GDM1 (cell line): Measurements from ENCODE around the gene SLC9A9.

Experiments used
- DNase-seq: peaks from one replicate; lab custom pipeline; 2025; lab: John Stamatoyannopoulos, UW

Gene SLC9A9

DNA sequence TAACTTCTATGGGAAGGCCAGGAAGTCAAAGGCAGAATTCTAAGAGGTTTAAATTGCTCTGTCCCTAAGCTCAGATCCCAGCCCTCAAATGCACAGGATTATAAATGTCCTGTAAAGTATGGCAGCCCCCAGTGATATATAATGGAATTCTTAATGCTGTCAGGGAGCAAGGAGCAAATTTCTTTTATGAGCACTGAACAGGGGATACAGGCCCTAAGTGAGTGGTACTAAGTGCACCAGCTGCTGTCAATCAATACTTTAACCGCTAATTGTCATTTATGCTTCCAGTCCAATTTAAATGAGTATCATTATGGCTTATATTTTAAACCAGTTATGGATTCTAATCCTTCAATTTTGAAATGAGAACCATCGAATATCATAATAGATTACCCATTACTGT is 4.7 kb downstream of the SLC9A9 start:
- no peak for DNase-seq

- DNase-seq, result no peak
Observed at GRCh38 chr3:143840636-143841035, 7.6 kb downstream of the SLC9A9 start.

DNA sequence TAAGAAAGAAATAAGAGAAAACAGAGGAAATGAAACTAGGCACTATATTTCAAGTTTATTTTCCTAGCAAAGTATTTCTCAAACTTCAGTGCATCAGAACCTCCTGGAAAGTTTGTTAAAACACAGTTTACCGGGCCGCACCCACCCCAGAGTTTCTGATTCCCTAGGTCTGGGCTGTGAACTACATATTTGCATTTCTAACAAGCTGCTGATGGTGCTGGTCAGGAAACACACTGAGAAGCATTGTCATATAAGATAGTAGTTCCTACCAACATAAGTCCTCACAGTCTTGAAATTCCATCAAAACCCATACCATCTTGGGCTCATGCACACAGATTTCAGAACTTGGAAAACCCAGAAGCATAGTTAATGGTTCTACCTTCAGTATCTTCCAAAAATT is 8.3 kb downstream of the SLC9A9 start:
- DNase-seq, result no peak

GRCh38 chr3:143837076-143837475 is 11.2 kb downstream of the SLC9A9 start:
- DNase-seq, result no peak

DNA sequence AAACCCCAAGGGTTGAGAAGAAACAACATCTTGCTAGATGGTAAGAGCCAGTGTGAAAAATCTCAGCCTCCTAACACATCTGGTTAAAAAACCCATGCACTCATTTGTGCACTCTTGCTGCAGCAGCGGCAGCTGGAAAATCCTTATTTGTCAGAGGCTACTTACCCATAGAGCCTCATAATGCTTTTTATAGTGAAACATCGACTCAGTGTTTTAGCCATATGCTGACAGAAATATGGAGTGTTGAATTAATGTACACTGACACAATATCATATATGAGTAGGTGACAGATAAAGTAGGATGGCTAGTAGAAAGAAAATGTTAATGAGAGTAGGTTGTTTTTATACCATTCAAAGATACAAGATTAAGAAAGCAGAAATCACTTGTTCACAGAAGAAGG is 13.0 kb downstream of the SLC9A9 start:
- DNase-seq, result no peak

GRCh38 chr3:143832433-143832832 is 15.8 kb downstream of the SLC9A9 start:
- no peak for DNase-seq

- DNase-seq, result no peak
Observed at GRCh38 chr3:143831994-143832393, 16.3 kb downstream of the SLC9A9 start.

- no peak for DNase-seq
Observed at GRCh38 chr3:143831208-143831607, 17.1 kb downstream of the SLC9A9 start.

- no peak for DNase-seq
Observed at GRCh38 chr3:143830786-143831185, 17.5 kb downstream of the SLC9A9 start.

DNA sequence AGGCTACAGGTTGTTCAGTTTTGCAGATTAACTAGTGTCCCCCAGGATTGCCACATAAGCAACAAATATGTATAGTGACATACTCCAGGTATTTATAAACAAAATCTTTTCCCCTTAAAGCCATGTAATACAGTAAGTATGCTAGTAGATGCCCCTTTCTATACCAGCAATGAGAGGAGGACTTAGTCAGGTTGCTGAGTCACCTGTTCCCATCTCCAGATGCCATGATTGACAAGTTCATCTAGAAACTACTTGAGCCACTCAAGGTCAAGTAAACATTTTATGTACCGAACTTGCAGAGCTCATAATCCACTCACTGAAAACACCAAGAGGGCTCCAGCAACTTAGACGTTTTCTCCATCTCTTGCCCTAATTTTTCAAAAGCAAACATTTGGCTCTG is 18.2 kb downstream of the SLC9A9 start:
- DNase-seq, result no peak

DNA sequence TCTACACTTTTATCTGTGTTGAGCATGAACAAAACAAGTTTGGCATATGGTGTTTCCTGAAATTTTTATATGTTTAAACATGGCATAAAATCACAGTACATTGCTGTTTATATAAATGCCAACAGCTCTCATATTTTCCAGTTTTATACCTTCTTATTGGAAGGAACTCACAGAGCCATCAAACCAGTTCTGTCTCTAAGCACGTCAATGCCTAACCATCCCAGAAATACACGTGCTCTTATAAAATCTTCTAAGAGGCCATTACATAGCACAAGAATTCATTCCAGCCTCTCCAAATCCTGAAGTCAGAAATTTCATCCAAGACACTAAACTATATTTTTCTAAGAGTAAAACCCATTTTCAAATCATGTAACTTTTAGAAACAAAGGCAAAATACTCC is 20.8 kb downstream of the SLC9A9 start:
- no peak for DNase-seq

DNA sequence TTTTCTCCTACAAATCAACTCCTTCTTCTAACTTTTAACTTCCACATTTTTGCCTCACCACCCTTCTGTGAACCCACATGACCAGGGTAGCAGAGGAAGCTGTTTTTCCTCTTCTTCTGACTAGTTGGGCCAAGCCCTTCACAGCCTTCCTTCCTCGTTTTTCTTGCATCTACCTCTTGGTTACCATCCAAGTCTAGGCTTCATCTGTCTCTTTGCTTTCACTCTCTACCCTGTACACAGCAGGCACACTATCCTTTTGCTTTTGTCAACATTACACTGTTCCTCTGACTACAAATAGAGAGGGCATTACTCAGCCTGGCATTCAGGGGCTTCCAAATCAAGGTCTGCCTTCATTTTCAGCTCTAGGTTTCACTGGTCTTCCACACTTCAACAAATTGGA is 22.0 kb downstream of the SLC9A9 start:
- DNase-seq, result peak; percentile 53

DNA sequence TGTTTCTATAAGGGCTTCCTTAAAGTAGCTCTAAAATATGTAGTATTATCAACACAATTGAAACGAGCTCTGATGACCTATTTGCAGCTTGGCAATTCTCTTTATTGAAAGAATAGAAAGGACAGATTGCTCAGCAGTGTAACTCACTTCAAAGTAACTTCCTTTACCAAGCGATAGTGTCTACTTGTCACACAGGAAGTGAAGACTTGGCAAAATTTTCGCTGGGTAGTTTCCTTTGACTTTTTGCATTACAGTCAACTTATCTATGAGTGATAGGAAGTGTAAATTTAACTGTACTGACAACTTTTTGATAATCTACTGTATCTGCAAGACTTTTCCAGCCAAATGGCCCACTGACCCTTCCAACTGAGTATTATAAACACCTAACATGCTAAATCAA is 22.8 kb downstream of the SLC9A9 start:
- no peak for DNase-seq

DNA sequence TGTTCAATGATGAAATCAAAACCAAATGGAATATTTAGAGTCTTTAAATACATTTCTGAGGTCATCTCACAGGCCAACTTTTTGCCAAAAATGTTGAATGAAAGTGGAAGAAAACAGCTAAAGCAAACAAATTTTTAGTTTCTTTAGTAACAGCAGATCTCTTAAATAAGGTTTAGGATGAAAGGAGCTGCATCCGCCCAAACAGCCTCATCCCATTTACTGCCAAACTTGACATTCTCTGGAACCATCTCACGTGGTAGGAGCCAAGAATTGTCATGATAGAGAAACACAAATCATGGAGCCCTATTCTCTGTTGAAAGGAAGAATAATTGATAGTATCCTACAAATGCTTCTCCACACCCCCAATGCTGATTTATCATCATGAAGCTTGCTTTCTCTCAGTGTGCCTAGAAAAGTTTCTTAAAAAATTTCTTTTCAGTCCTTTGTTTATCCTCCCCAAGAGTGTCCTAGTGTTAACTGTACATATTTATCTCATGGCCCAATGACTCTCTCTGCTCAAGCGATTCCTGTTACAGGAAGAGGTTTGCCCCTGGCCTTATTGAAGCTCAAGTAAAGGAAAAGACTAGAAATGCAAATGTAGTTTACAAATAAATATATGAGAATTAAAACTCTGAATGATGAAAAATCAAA is 23.4 kb downstream of the SLC9A9 start:
- no peak for DNase-seq

DNA sequence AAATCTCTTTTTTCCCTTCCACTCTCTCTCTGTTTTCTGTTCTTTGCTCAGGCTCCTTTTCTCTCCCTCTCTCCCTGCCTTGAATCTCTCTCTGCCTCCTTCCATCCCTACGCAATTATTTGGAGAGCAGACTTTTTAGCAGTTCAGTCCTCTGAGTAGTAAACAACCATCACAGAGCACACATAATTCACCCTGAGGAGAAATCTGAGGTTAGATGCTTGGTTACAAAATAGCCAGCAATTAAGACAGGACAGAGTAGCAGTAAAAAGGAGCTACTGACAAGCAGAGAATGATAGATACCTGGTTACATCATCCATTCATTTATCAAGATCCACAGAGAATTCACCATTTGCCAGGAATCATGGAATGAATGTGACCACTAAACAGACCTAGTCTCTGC is 25.5 kb downstream of the SLC9A9 start:
- no peak for DNase-seq

GRCh38 chr3:143822374-143822773 is 25.9 kb downstream of the SLC9A9 start:
- DNase-seq, result no peak

DNA sequence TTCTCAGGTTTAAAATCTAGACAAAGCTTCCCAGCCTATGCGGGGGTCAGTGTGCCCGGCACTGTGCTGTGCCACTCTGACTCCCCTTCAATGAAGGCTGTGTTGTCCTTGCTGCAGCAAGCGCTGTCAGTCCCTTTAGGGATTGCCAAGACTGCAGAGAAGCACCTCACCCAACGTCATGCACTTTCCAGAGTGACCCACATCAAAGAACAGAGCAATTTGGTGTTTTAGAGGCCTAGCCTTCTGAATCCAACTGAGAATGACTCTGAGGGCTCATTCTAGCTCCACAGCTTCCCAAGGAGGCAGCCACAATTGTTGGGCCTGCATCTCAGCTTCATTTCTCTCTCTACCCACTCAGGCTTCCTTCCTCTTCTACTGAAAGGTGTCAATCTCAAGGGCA is 26.4 kb downstream of the SLC9A9 start:
- DNase-seq, result no peak

DNA sequence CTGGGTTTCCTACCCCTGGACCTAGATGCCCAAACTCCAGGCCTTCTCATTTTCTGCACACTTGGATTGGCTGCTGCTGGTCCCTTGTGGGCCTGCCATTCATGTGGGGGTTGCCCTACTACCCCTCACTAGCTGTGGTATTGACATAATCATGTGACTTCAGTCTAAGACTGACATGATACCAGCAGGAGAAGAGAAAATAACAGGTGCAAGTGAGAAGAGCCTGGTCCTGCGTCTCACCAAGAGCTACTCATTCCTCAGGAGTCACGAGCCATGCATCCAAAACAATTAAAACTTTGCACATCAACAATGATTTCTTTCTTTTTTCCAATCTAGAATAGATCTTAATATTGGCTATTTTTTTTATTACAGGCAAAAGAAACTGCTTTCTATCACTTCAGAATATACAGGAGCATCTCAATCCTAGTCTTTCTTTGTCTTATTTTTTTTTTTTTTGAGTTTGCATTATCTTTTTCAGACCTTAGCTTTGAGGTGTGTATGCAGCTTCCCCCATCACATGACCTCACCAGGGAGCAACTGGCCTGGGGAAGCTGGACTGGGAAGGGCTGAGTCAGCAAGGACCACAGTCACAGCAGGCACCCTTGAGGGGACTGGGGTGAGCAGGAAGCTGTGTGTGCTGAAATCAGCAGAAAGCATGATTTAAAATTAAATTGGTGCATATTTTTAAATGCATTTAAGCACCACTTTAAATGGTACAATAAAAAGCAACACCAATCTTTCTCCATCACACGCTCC is 27.6 kb downstream of the SLC9A9 start:
- DNase-seq, result no peak

DNA sequence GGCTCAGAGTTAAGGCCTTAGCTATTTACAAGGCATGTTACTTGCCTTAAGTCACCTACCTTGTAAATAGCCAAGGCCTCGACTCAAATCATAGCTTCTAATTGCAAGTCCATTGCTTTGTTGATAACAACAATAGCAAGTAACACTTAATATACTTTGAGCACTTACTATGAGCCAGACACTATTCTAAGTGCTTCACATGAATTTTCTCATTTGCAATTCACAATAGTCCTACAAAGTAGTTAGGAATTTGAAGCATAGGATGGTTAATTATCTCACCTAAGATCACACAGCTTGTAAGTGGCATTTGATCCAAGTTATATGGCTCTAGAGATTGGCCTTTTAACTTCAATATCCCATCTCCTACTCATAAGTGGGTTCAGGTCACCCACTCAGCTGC is 28.4 kb downstream of the SLC9A9 start:
- DNase-seq, result no peak

- no peak for DNase-seq
Observed at GRCh38 chr3:143814443-143814889, 33.8 kb downstream of the SLC9A9 start.

DNA sequence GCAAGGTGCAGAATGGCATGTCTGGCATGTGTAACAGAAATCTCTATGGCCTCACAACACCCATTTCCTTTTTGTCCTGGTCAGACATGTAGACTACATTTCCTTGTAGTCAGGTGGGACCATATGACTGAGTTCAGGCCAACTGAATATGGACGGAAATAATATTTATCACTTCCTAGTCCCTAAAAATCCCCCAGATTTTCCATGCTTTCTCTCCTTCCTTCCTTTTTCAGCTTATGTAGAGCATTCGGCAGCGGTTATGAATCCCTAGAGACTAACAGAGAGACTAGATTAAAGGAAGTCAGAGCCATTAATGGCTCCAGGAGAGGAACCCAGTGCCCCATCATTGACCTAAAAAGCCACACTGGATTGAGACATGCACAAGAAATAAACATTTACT is 35.8 kb downstream of the SLC9A9 start:
- DNase-seq, result no peak

GRCh38 chr3:143811602-143812001 is 36.7 kb downstream of the SLC9A9 start:
- DNase-seq, result no peak

DNA sequence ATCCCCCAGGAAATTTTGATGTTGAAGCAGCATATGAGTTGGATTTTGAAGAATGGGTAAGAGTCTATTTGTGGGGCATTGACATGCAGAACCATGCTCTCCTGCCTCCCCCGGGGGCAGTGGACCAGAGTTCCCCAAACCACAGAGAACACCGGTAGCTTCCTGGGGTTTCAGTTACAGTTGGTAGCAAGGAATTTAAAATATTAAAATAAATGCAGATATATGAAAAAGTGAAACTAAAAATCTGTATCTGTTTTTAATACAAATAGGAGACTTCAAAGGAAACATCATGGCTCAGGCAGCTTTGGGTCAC is 37.4 kb downstream of the SLC9A9 start:
- no peak for DNase-seq
